ENCODE data around the gene PPP1R3G. TPM values are rescaled to one million over a fixed set of nuclear protein-coding genes. Genes with fewer than 3 reads are reported as not detected.

Gene PPP1R3G
- total RNA-seq, 1 experiment from 2014 or later = not detected

GRCh38 chr6:5053864-5054244, 31.3 kb upstream of the PPP1R3G start:
- no peak overlapping the region for H4K5ac ChIP-seq (ENCODE audit: insufficient read length, low read depth, low read length)
- no peak overlapping the region for H3K27ac Mint-ChIP-seq

More at GRCh38 chr6:5053864-5054244, 31.3 kb upstream of the PPP1R3G start:
- Histone ChIP-seq H3K23me2 (ENCODE audit: insufficient read length, low read depth, low read length, poor library complexity, severe bottlenecking) (no peaks in the 10 kb centered on the region), H3K18ac (ENCODE audit: insufficient read length, low read depth, low read length) (no peak overlapping the region), H4K20me1 (ENCODE audit: control insufficient read depth, insufficient read depth, insufficient read length) (no peaks in the 10 kb centered on the region), H3K9ac (ENCODE audit: extremely low read depth, insufficient read length, low read length) (no peak overlapping the region), H2AK5ac (ENCODE audit: insufficient read length, low read length) (no peak overlapping the region), H3T11ph (ENCODE audit: low read length) (no peak overlapping the region), H3K79me2 (ENCODE audit: insufficient read depth, low read length) (no peaks in the 10 kb centered on the region), H3K27me3 (ENCODE audit: insufficient read depth, low read length) (no peaks in the 10 kb centered on the region), H3K9me3 (ENCODE audit: control insufficient read depth, low read depth, low read length) (no peaks in the 10 kb centered on the region), H3K4me1 (ENCODE audit: insufficient read depth, low read length) (no peaks in the 10 kb centered on the region), H2BK5ac (ENCODE audit: insufficient read length, low read length) (no peak overlapping the region), H2BK20ac (ENCODE audit: low read depth, low read length, poor library complexity, severe bottlenecking) (no peak overlapping the region), H2AFZ (ENCODE audit: low read length) (no peak overlapping the region), H4K8ac (replicated peaks; ENCODE audit: insufficient read length, low read depth, low read length) (no peak overlapping the region), H3K79me1 (ENCODE audit: insufficient read depth, low read depth, low read length, poor library complexity, severe bottlenecking) (no peaks in the 10 kb centered on the region), H2BK15ac (ENCODE audit: low read depth, low read length) (no peak overlapping the region), H2BK120ac (ENCODE audit: low read depth, low read length, poor library complexity, severe bottlenecking) (no peak overlapping the region), H3K14ac (ENCODE audit: insufficient read depth, low read length) (no peak overlapping the region), H2BK12ac (ENCODE audit: insufficient read length, low read depth, low read length) (no peak overlapping the region), H3K4ac (ENCODE audit: low read depth, low read length) (no peak overlapping the region), H4K91ac (ENCODE audit: insufficient read length, low read depth, low read length) (no peak overlapping the region), H3K23ac (ENCODE audit: insufficient read length, low read depth, low read length) (no peak overlapping the region), H3K27ac (ENCODE audit: insufficient read length, low read depth, low read length) (no peak overlapping the region), H3K4me2 (ENCODE audit: insufficient read depth, insufficient read length, low read length) (no peak overlapping the region), H3K56ac (ENCODE audit: insufficient read length, low read depth, low read length) (no peak overlapping the region)
- Mint-ChIP-seq H3K27me3 (ENCODE audit: low read depth) (peaks cover 12% of the 10 kb centered on the region), H3K9me3 (peaks cover 14 to 26% of the 10 kb centered on the region in 2 experiments), H3K4me1 (peaks cover 11 to 13% of the 10 kb centered on the region in 2 experiments), H3K4me3 (no peak overlapping the region), H3K36me3 (ENCODE audit: insufficient read depth in 1 of 3, low read depth in 3 of 3) (peaks cover 7 to 28% (median 7%) of the 10 kb centered on the region in 3 experiments; a peak in 6 of 7 replicates)
- TF ChIP-seq, protein P1, sequence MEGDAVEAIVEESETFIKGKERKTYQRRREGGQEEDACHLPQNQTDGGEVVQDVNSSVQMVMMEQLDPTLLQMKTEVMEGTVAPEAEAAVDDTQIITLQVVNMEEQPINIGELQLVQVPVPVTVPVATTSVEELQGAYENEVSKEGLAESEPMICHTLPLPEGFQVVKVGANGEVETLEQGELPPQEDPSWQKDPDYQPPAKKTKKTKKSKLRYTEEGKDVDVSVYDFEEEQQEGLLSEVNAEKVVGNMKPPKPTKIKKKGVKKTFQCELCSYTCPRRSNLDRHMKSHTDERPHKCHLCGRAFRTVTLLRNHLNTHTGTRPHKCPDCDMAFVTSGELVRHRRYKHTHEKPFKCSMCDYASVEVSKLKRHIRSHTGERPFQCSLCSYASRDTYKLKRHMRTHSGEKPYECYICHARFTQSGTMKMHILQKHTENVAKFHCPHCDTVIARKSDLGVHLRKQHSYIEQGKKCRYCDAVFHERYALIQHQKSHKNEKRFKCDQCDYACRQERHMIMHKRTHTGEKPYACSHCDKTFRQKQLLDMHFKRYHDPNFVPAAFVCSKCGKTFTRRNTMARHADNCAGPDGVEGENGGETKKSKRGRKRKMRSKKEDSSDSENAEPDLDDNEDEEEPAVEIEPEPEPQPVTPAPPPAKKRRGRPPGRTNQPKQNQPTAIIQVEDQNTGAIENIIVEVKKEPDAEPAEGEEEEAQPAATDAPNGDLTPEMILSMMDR (conservative IDR thresholded peaks at IDR 0.05) = no peak
- DNase-seq = no peak
- WGBS (ENCODE audit: extremely low coverage, insufficient read length, low lambda C conversion rate) = no CpG with 5 or more reads among the region's 1 CpG
